Nucleus accumbens (tissue), 56 donors: ENCODE results near the gene OR2T1.
"Not testable (repeated sequence)": the region's sequence is repeated elsewhere in the genome, so short reads cannot be mapped to it uniquely, and the experiment has no call there.

Source experiments
- DNase-seq, 56 donors: peaks; one replicate each; lab custom pipeline; 2025; lab: John Stamatoyannopoulos, UW

The OR2T1 gene

GRCh38 chr1:248402748-248403147, at the start of gene OR2T1:
OR2T1 (plus strand) TSS chr1:248403048; CDS start chr1:248406148, 3,100 bp downstream.
- DNase-seq, result no peak

- no peak for DNase-seq
Observed at GRCh38 chr1:248359415-248359814, 43.4 kb upstream of the OR2T1 start.

GRCh38 chr1:248361121-248361715, 41.6 kb upstream of the OR2T1 start, which contains the start of gene OR2T4:
OR2T4 (plus strand) TSS chr1:248361665; CDS start chr1:248361665, 0 bp downstream.
- peak in 4 of 56 donors; percentile 4 to 41 (median 14) for DNase-seq

GRCh38 chr1:248366609-248367008, 36.2 kb upstream of the OR2T1 start:
- no peak for DNase-seq

GRCh38 chr1:248372394-248372793, 30.5 kb upstream of the OR2T1 start:
- no peak for DNase-seq

GRCh38 chr1:248373761-248374160, 29.1 kb upstream of the OR2T1 start:
- no peak for DNase-seq

- DNase-seq, result no peak
Observed at GRCh38 chr1:248375446-248375845, 27.4 kb upstream of the OR2T1 start, which contains the start of gene OR2T6. OR2T6 (plus strand) TSS chr1:248375746; CDS start chr1:248387609, 11,863 bp downstream.

- DNase-seq, result no peak
Observed at GRCh38 chr1:248376916-248377315, 25.9 kb upstream of the OR2T1 start.

GRCh38 chr1:248380854-248381253, 22.0 kb upstream of the OR2T1 start:
- DNase-seq, result no peak

- DNase-seq, result no peak
Observed at GRCh38 chr1:248388426-248388825, 14.4 kb upstream of the OR2T1 start.

GRCh38 chr1:248393050-248393449, 9.8 kb upstream of the OR2T1 start:
- DNase-seq, result no peak

GRCh38 chr1:248404024-248404423, 1.2 kb downstream of the OR2T1 start:
- peak in 24 of 56 donors; percentile 3 to 79 (median 34) for DNase-seq

GRCh38 chr1:248406721-248407692, 4.2 kb downstream of the OR2T1 start:
- DNase-seq, result no peak

- DNase-seq, result no peak
Observed at GRCh38 chr1:248416226-248416625, 13.4 kb downstream of the OR2T1 start.

GRCh38 chr1:248417854-248418253, 15.0 kb downstream of the OR2T1 start:
- no peak for DNase-seq

GRCh38 chr1:248421384-248421783, 18.5 kb downstream of the OR2T1 start:
- no peak for DNase-seq

GRCh38 chr1:248427526-248428191, 24.8 kb downstream of the OR2T1 start:
- not testable (repeated sequence) for DNase-seq

- DNase-seq, result not testable (repeated sequence)
Observed at GRCh38 chr1:248428192-248428533, 25.3 kb downstream of the OR2T1 start.

GRCh38 chr1:248431683-248432082, 28.8 kb downstream of the OR2T1 start:
- DNase-seq, result not testable (repeated sequence)

- not testable (repeated sequence) for DNase-seq
Observed at GRCh38 chr1:248432201-248432600, 29.4 kb downstream of the OR2T1 start.
